HL-60 (cell line): ENCODE results near the gene GTF3C5.

Experiments used
- DNase-seq, 2 experiments: peaks; one replicate each; pipeline ENCODE4 v3.0.0-alpha.2; 2010 to 2020; ENCODE audit warnings: low read depth in 1 of 2, low spot score in 1 of 2
- H3K27ac ChIP-seq: fragments of 250-450 bp; sonication (Bioruptor Pico); replicated peaks from 2 replicates; pipeline ENCODE4 v1.5.1; 2020; ENCODE audit warnings: mild to moderate bottlenecking, moderate library complexity
- H3K27me3 ChIP-seq: fragments of 250-450 bp; sonication (Bioruptor Pico); 2 replicates; pipeline ENCODE4 v1.5.1; 2021; ENCODE audit warnings: mild to moderate bottlenecking, moderate library complexity; ENCODE audit not compliant: insufficient read depth, poor library complexity, severe bottlenecking
- H3K4me3 ChIP-seq: replicated peaks from 2 replicates; pipeline ENCODE4 v1.5.1; 2011; ENCODE audit warnings: mild to moderate bottlenecking, control low read depth, low read length; ENCODE audit not compliant: insufficient read depth
- CTCF ChIP-seq: IDR thresholded peaks from one replicate; pipeline ENCODE4 v1.5.1; 2011; ENCODE audit warnings: low read length, control low read depth, inconsistent platforms; ENCODE audit not compliant: insufficient read depth
- GABPA ChIP-seq: IDR thresholded peaks from 2 replicates; pipeline ENCODE4 v1.6.1; 2012; ENCODE audit warnings: low read depth
- POLR2AphosphoS5 ChIP-seq: IDR thresholded peaks from 2 replicates; pipeline ENCODE4 v1.6.1; 2012; ENCODE audit warnings: low read depth
- SPI1 ChIP-seq: IDR thresholded peaks from 2 replicates; pipeline ENCODE4 v1.6.1; 2012; ENCODE audit warnings: low read depth, mild to moderate bottlenecking, borderline replicate concordance
- TF ChIP-seq, protein P1 (sequence below): IDR thresholded peaks from 2 replicates; pipeline ENCODE4 v1.6.1; 2012; ENCODE audit warnings: low read depth; ENCODE audit not compliant: insufficient replicate concordance

The GTF3C5 gene

DNA sequence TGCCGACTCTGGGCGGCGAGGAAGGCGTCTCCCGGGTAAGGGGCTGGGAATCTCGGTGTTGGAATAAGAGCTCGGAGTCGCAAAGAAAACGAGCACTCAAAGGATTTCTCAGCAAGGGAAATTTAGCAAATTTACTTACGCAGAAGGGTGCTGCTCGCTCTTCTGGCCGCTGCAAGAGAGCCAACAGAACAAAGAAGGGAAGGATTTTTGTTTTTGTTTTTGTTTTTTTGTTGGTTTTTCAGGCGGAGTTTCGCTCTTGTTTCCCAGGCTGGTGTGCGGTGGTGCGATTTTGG, 279 bp downstream of the GTF3C5 start:
- peak overlapping the region; percentile 97 for H3K27ac ChIP-seq
- H3K4me3 ChIP-seq: peak overlapping the region; percentile 79
- TF ChIP-seq POLR2AphosphoS5 (no peak), GABPA (no peak), SPI1 (no peak), CTCF (no peak)
- TF ChIP-seq, protein P1, sequence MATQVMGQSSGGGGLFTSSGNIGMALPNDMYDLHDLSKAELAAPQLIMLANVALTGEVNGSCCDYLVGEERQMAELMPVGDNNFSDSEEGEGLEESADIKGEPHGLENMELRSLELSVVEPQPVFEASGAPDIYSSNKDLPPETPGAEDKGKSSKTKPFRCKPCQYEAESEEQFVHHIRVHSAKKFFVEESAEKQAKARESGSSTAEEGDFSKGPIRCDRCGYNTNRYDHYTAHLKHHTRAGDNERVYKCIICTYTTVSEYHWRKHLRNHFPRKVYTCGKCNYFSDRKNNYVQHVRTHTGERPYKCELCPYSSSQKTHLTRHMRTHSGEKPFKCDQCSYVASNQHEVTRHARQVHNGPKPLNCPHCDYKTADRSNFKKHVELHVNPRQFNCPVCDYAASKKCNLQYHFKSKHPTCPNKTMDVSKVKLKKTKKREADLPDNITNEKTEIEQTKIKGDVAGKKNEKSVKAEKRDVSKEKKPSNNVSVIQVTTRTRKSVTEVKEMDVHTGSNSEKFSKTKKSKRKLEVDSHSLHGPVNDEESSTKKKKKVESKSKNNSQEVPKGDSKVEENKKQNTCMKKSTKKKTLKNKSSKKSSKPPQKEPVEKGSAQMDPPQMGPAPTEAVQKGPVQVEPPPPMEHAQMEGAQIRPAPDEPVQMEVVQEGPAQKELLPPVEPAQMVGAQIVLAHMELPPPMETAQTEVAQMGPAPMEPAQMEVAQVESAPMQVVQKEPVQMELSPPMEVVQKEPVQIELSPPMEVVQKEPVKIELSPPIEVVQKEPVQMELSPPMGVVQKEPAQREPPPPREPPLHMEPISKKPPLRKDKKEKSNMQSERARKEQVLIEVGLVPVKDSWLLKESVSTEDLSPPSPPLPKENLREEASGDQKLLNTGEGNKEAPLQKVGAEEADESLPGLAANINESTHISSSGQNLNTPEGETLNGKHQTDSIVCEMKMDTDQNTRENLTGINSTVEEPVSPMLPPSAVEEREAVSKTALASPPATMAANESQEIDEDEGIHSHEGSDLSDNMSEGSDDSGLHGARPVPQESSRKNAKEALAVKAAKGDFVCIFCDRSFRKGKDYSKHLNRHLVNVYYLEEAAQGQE: no peak
- DNase-seq: no peak
- no peaks in the 10 kb centered on the region for H3K27me3 ChIP-seq

GRCh38 chr9:133031496-133031911, 707 bp downstream of the GTF3C5 start:
- Histone ChIP-seq H3K4me3 (peak overlapping the region; percentile 79), H3K27ac (peak overlapping the region; percentile 97), H3K27me3 (no peaks in the 10 kb centered on the region)
- TF ChIP-seq SPI1: no peak
- TF ChIP-seq GABPA: no peak
- peak; percentile 66; the same call in 1 of the 2 replicates for TF ChIP-seq POLR2AphosphoS5
- peak; percentile 52 to 88 for DNase-seq

- TF ChIP-seq POLR2AphosphoS5 (peak; percentile 50), GABPA (no peak)
- TF ChIP-seq, protein P1: peak; percentile 42
- peak overlapping the region; percentile 97 for H3K27ac ChIP-seq
- no peaks in the 10 kb centered on the region for H3K27me3 ChIP-seq
- peak overlapping the region; percentile 79 for H3K4me3 ChIP-seq
- peak in 1 of 2 experiments; percentile 83 for DNase-seq
Observed at GRCh38 chr9:133032171-133032570, 1.4 kb downstream of the GTF3C5 start.

DNA sequence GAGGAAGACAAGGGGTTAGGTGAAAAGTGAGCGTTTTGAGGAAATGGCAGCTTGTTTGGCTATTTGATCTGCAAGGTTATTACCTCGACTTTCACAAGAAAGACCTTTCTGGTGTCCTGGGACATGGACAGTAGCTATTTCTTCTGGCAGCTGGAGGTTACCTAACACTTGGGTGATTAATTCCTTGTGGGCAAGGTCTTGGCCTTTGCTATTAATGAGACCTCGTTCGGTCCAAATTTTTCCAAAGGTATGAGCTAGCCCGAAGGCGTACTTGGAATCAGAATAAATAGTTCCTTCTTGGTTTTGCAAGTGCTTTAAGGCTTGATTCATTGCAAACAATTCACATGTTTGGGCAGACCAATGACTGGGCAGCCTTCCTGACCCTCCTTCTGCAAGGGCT, 4.9 kb downstream of the GTF3C5 start:
- peak in 1 of 2 experiments; percentile 44 for DNase-seq
- TF ChIP-seq, protein P1: no peak
- peak; percentile 72; the same call in 1 of the 2 replicates for TF ChIP-seq SPI1
- no peaks in the 10 kb centered on the region for H3K27me3 ChIP-seq

More for the DNA sequence above, 4.9 kb downstream of the GTF3C5 start:
- peak overlapping the region; percentile 79 for H3K4me3 ChIP-seq
- H3K27ac ChIP-seq: peak overlapping the region; percentile 97
